Right kidney (tissue), 1 donor: ENCODE data around the gene SWT1.

Source experiments
- DNase-seq: peaks from one replicate; pipeline ENCODE4 v3.0.0-alpha.2; 2016

Gene SWT1

GRCh38 chr1:185289880-185290279, 132.9 kb downstream of the SWT1 start:
- DNase-seq, result no peak

- no peak for DNase-seq
These were observed 134.2 kb downstream of the SWT1 start for GRCh38 chr1:185291159-185291558.

- no peak for DNase-seq
These were observed 134.7 kb downstream of the SWT1 start for GRCh38 chr1:185291652-185292051.

GRCh38 chr1:185292237-185292636, 135.3 kb downstream of the SWT1 start:
- DNase-seq, result no peak

- DNase-seq, result no peak
These were observed 137.1 kb downstream of the SWT1 start for GRCh38 chr1:185293967-185294542.

- DNase-seq, result no peak
These were observed 138.1 kb downstream of the SWT1 start for GRCh38 chr1:185295091-185295490.

- DNase-seq, result no peak
These were observed 141.0 kb downstream of the SWT1 start for GRCh38 chr1:185297982-185298381.

GRCh38 chr1:185300152-185300551, 143.2 kb downstream of the SWT1 start:
- DNase-seq, result no peak

- DNase-seq, result no peak
These were observed 148.5 kb downstream of the SWT1 start for GRCh38 chr1:185305419-185305818.

- DNase-seq, result no peak
These were observed 151.2 kb downstream of the SWT1 start for GRCh38 chr1:185308126-185308525.

GRCh38 chr1:185309566-185309965, 152.6 kb downstream of the SWT1 start:
- DNase-seq, result no peak

- DNase-seq, result no peak
These were observed 154.7 kb downstream of the SWT1 start for GRCh38 chr1:185311589-185312225.

GRCh38 chr1:185312361-185313138, 155.6 kb downstream of the SWT1 start:
- DNase-seq, result no peak

- DNase-seq, result no peak
These were observed 157.4 kb downstream of the SWT1 start for GRCh38 chr1:185314411-185314810.

GRCh38 chr1:185315445-185316071, 158.6 kb downstream of the SWT1 start:
- no peak for DNase-seq

- peak; percentile 93 for DNase-seq
These were observed 159.4 kb downstream of the SWT1 start for GRCh38 chr1:185316163-185317033.

- peak; percentile 92 for DNase-seq
These were observed 160.3 kb downstream of the SWT1 start, which contains the start of gene IVNS1ABP for GRCh38 chr1:185317034-185317885. IVNS1ABP (minus strand) TSS chr1:185317243; CDS start chr1:185309493, 7,750 bp downstream.

GRCh38 chr1:185317886-185318310, 160.9 kb downstream of the SWT1 start:
- no peak for DNase-seq

- no peak for DNase-seq
These were observed 161.6 kb downstream of the SWT1 start for GRCh38 chr1:185318431-185319138.

GRCh38 chr1:185319139-185319475, 162.1 kb downstream of the SWT1 start:
- no peak for DNase-seq
